HG02623 (cell line): Measurements from ENCODE around the gene HACE1.
"Not testable (repeated sequence)": the region's sequence is repeated elsewhere in the genome, so short reads cannot be mapped to it uniquely, and the experiment has no call there.

Source experiments
- ATAC-seq: cut with Tn5 transposase; IDR thresholded peaks from one replicate; pipeline ENCODE4 v1.9.1; 2021; ENCODE audit warnings: moderate library complexity; ENCODE audit not compliant: unreplicated experiment

The HACE1 gene

GRCh38 chr6:104829183-104829958, 30.3 kb downstream of the HACE1 start:
- ATAC-seq = no peak

GRCh38 chr6:104828478-104828877, 31.2 kb downstream of the HACE1 start:
- no peak for ATAC-seq

- ATAC-seq = not testable (repeated sequence)
Measured at GRCh38 chr6:104820820-104821219, 38.9 kb downstream of the HACE1 start.

GRCh38 chr6:104816125-104816524, 43.6 kb downstream of the HACE1 start:
- no peak for ATAC-seq

- ATAC-seq = no peak
Measured at GRCh38 chr6:104814743-104815142, 45.0 kb downstream of the HACE1 start.

GRCh38 chr6:104813552-104813951, 46.2 kb downstream of the HACE1 start:
- ATAC-seq = peak; percentile 57

GRCh38 chr6:104809116-104809515, 50.6 kb downstream of the HACE1 start:
- ATAC-seq = no peak

- ATAC-seq = not testable (repeated sequence)
Measured at GRCh38 chr6:104805335-104805734, 54.4 kb downstream of the HACE1 start.

GRCh38 chr6:104799134-104799657, 60.5 kb downstream of the HACE1 start:
- ATAC-seq = no peak

- ATAC-seq = no peak
Measured at GRCh38 chr6:104796031-104796785, 63.5 kb downstream of the HACE1 start.

- ATAC-seq = no peak
Measured at GRCh38 chr6:104795363-104795762, 64.4 kb downstream of the HACE1 start.

- ATAC-seq = peak; percentile 84
Measured at GRCh38 chr6:104789770-104790190, 69.9 kb downstream of the HACE1 start.

GRCh38 chr6:104788400-104788799, 71.3 kb downstream of the HACE1 start:
- ATAC-seq = no peak

- ATAC-seq = no peak
Measured at GRCh38 chr6:104787305-104787704, 72.4 kb downstream of the HACE1 start.

- ATAC-seq = no peak
Measured at GRCh38 chr6:104784884-104785283, 74.8 kb downstream of the HACE1 start.

- ATAC-seq = peak; percentile 87
Measured at GRCh38 chr6:104771258-104771832, 88.4 kb downstream of the HACE1 start.

- ATAC-seq = no peak
Measured at GRCh38 chr6:104768906-104769305, 90.8 kb downstream of the HACE1 start.

- ATAC-seq = no peak
Measured at GRCh38 chr6:104766595-104766994, 93.1 kb downstream of the HACE1 start.

- ATAC-seq = no peak
Measured at GRCh38 chr6:104754788-104755409, 104.8 kb downstream of the HACE1 start.

- no peak for ATAC-seq
Measured at GRCh38 chr6:104753251-104753650, 106.5 kb downstream of the HACE1 start.

GRCh38 chr6:104750449-104750848, 109.3 kb downstream of the HACE1 start:
- no peak for ATAC-seq
